OCI-LY3 (cell line): ENCODE results near the gene KHSRP.

Experiments used
- EZH2phosphoT487 ChIP-seq: fragments of 200-600 bp; shearing (Covaris generic); IDR thresholded peaks from 2 replicates; pipeline ENCODE4 v1.6.1; 2018; ENCODE audit warnings: antibody characterized with exemption, mixed run types, low read depth
- TF ChIP-seq, protein P1 (sequence below): fragments of 200-600, 300-600 bp; sonication (generic); IDR thresholded peaks from 2 replicates; pipeline ENCODE4 v1.5.1; 2014; ENCODE audit warnings: antibody characterized with exemption, low read length, low read depth

DNA sequence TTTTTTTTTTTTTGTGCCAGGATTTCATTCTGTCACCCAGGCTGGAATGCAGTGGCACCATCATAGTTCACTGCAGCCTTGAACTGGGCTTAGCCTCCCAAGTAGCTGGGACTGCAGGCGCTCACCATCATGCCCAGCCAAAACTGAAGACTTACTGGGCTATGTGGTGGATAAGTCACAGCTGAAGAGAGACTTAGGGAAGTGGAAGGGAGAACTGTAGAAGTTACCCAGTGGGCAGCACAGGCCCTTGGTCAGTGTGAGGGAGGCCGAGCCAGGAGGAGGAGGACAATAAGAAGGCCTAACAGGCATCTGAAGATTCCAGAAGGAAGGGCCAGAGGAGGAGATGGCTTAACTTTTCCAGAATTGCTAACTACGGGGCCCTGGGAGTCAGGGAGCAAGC is 44.9 kb downstream of the KHSRP start:
- TF ChIP-seq, protein P1, sequence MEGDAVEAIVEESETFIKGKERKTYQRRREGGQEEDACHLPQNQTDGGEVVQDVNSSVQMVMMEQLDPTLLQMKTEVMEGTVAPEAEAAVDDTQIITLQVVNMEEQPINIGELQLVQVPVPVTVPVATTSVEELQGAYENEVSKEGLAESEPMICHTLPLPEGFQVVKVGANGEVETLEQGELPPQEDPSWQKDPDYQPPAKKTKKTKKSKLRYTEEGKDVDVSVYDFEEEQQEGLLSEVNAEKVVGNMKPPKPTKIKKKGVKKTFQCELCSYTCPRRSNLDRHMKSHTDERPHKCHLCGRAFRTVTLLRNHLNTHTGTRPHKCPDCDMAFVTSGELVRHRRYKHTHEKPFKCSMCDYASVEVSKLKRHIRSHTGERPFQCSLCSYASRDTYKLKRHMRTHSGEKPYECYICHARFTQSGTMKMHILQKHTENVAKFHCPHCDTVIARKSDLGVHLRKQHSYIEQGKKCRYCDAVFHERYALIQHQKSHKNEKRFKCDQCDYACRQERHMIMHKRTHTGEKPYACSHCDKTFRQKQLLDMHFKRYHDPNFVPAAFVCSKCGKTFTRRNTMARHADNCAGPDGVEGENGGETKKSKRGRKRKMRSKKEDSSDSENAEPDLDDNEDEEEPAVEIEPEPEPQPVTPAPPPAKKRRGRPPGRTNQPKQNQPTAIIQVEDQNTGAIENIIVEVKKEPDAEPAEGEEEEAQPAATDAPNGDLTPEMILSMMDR, result no peak
- TF ChIP-seq EZH2phosphoT487, result no peak
